ENCODE results near the gene PROK2. TPM values are rescaled to one million over a fixed set of nuclear protein-coding genes. Genes with fewer than 3 reads are reported as not detected.

Gene PROK2
- total and polyA plus RNA-seq, 8 donors, result 0.09 to 0.46 (median 0.34) TPM; not detected in 4

DNA sequence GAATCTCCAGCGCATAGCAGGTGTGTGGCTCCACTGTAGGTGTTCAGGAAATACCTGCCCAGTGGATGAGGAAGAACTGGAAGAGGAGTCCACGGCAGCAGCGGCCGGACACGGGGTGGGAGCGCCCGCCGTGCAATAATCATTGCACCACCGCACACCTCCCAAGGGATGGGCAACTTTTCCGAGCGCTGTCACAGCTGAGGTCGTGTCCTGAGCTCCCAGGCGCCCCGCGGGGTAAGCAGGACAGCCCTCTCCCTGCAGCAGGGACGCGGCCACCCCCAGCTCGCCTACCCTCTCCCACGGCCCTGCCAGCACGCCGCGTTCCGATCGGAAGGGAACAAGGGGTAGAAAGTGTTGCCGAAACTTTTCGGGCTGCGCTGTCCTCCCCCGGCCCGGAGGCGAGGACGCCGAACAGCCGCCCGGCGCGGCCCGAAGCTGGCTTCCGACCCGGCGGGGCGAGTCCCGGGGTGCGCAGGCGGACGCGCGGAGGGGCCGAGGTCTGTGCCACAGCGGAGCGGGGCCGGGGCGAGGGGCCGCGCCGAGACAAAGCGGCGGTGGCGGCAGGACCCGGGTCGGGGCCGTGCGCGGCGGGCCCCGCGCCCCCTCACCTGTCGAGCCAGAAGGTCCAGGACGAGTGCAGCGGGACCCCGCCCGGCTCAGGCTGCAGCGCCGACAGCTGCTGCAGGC lies 60.2 kb downstream of the PROK2 start:
- Histone ChIP-seq H3K9me3 (no peaks in the 10 kb centered on the region), H3K36me3 (no peaks in the 10 kb centered on the region), H3K4me3 (peak overlapping the region; percentile 83 to 90 (median 88)), H3K4me1 (peaks cover 0 to 13% (median 9%) of the 10 kb centered on the region in 3 donors), H3K27me3 (no peaks in the 10 kb centered on the region), H3K27ac (peak overlapping the region; percentile 55 to 76 (median 70))
- no peak for FAIRE-seq
- ATAC-seq, result peak; percentile 53 to 78 (median 76)
- TF ChIP-seq, protein P1, sequence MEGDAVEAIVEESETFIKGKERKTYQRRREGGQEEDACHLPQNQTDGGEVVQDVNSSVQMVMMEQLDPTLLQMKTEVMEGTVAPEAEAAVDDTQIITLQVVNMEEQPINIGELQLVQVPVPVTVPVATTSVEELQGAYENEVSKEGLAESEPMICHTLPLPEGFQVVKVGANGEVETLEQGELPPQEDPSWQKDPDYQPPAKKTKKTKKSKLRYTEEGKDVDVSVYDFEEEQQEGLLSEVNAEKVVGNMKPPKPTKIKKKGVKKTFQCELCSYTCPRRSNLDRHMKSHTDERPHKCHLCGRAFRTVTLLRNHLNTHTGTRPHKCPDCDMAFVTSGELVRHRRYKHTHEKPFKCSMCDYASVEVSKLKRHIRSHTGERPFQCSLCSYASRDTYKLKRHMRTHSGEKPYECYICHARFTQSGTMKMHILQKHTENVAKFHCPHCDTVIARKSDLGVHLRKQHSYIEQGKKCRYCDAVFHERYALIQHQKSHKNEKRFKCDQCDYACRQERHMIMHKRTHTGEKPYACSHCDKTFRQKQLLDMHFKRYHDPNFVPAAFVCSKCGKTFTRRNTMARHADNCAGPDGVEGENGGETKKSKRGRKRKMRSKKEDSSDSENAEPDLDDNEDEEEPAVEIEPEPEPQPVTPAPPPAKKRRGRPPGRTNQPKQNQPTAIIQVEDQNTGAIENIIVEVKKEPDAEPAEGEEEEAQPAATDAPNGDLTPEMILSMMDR (IDR thresholded peaks at IDR 0.05), result no peak
- intact Hi-C loops (cut with DNase I), result no loop called here
- WGBS, 2 donors, result 0% methylated on average over 63 to 73 of the region's 73 CpGs
- DNase-seq, result peak; percentile 43 to 80 (median 57)

DNA sequence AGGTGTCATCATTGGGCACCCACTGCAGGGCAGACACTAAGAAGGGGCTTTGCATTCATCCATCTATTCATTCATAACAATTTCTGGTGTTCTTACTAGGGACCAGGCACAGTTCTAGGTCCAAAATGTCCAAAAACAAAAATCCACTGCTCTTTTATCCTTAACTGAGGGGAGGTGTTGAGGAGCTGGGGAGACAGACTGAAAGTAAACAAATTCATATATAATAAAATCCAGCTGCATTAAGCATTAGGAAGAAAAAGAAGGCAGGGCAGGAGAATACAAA lies 60.8 kb downstream of the PROK2 start:
- TF ChIP-seq, protein P1 (IDR thresholded peaks at IDR 0.05), result no peak
- no peak for FAIRE-seq
- no peaks in the 10 kb centered on the region for H3K9me3 ChIP-seq

DNA sequence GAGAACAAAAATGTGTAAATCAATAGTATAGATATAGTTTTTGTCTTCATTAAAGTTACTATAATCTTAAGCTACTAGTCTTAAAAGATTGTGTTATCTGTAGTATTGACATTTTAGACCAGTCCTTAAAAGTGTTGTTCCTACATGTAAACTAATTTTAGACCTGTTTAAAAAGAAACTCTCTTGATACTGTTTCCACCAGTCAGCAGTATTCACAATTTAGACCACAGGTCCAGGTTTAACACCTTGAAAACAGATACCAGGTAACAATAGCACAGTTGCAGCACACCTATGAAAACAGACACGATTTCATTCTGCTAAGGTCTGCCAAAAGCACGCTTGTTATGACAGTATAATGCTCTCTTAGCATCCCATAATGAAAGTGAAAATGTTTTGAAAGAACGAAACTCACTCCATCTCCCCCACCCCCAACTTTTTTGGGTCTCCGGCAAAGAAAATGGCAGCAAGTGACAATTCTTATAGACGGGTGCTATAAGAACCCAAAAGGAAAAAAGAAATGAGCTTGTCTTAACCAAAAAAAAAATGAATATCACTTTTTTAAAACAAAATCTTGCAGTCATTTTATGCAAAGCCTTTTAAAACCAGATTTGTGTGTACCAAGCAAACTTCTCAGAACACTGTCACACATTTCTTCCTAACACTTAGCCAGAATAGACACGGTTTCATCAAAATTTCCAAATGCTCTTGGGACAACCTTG lies 61.3 kb downstream of the PROK2 start:
- no peak for FAIRE-seq
- 50 to 61% methylated on average over 6 of the region's 6 CpGs for WGBS, 2 donors
- H3K4me3 ChIP-seq, result peak overlapping the region in 3 of 4 donors; percentile 87 to 90 (median 88)
- no peaks in the 10 kb centered on the region for H3K36me3 ChIP-seq
- no peak for DNase-seq
- TF ChIP-seq, protein P1 (IDR thresholded peaks at IDR 0.05), result no peak
- no peak for ATAC-seq
- H3K4me1 ChIP-seq, result peaks cover 0 to 13% (median 9%) of the 10 kb centered on the region in 3 donors
- no peaks in the 10 kb centered on the region for H3K27me3 ChIP-seq
- intact Hi-C loops (cut with DNase I), result no loop called here
- no peaks in the 10 kb centered on the region for H3K9me3 ChIP-seq
- no peak overlapping the region for H3K27ac ChIP-seq

More for the DNA sequence above, 60.8 kb downstream of the PROK2 start:
- H3K4me1 ChIP-seq, result peaks cover 0 to 13% (median 9%) of the 10 kb centered on the region in 3 donors
- DNase-seq (no peak), ATAC-seq (no peak)
- peak overlapping the region in 2 of 4 donors; percentile 73 to 76 for H3K27ac ChIP-seq
- peak overlapping the region; percentile 83 to 90 (median 88) for H3K4me3 ChIP-seq
- H3K27me3 ChIP-seq, result no peaks in the 10 kb centered on the region
- no peaks in the 10 kb centered on the region for H3K36me3 ChIP-seq
- intact Hi-C loops (cut with DNase I), result no loop called here

DNA sequence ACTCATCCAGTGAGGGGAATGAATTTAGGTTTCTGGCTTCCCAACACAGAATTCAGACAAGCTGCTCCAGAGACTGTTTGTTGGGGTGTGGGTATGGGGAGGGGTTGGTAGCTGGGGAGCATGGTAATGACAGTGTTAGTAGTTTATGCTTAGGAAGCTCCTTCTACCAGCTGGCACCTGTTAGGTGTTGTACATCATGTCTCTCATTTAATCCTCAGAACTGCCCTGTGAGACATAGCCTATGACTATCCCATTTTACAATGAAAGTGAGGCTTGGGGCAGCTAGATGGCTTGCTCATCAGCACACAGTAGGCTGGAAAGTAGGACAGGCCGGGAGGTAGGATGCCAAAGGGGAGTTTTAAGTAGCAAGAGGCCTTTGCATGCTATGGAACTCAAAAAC lies 62.3 kb downstream of the PROK2 start:
- no peaks in the 10 kb centered on the region for H3K9me3 ChIP-seq
- H3K36me3 ChIP-seq, result no peaks in the 10 kb centered on the region
- intact Hi-C loops (cut with DNase I), result no loop called here
- H3K27ac ChIP-seq, result no peak overlapping the region
- ATAC-seq (no peak), FAIRE-seq (no peak), DNase-seq (no peak)
- H3K4me3 ChIP-seq, result no peak overlapping the region
- TF ChIP-seq, protein P1 (IDR thresholded peaks at IDR 0.05), result no peak
- no peaks in the 10 kb centered on the region for H3K27me3 ChIP-seq
- H3K4me1 ChIP-seq, result peaks cover 0 to 13% (median 9%) of the 10 kb centered on the region in 3 donors
- WGBS, 2 donors, result 87 to 88% methylated on average over 1 of the region's 1 CpG

Other genes starting within 250 kb of the PROK2 start
- gene FOXP1, start 201.4 kb downstream of the PROK2 start, total RNA-seq, result 10 to 100 TPM; 34.8 to 74.1 (median 45.1) TPM
- gene FOXP1, start 201.4 kb downstream of the PROK2 start, polyA plus RNA-seq, result 10 to 100 TPM; 13.4 to 17.8 TPM
- 10 to 100 TPM; 13.2 to 17.3 (median 14.8) TPM for gene EIF4E3, start 59.7 kb downstream of the PROK2 start, total RNA-seq
- 1 to 10 TPM; 4.1 to 7.3 TPM for gene EIF4E3, start 59.7 kb downstream of the PROK2 start, polyA plus RNA-seq
- 1 to 10 TPM in 5 of 6 donors, under 1 TPM in 1; 0.83 to 6.4 (median 1.8) TPM for gene GPR27, start 31.3 kb downstream of the PROK2 start, total RNA-seq
- gene GPR27, start 31.3 kb downstream of the PROK2 start, polyA plus RNA-seq, result 1 to 10 TPM; 1.4 to 4.6 TPM